SK-N-MC (cell line): ENCODE data around the gene ATF6B.

ENCODE experiments used
- EZH2 ChIP-seq: fragments of 200-600 bp; sonication (generic); IDR thresholded peaks from one replicate; pipeline ENCODE4 v1.6.1; 2017; ENCODE audit warnings: antibody characterized with exemption
- FOXP2 ChIP-seq: optimal IDR thresholded peaks from 2 replicates; pipeline ENCODE3; 2011; ENCODE audit warnings: mild to moderate bottlenecking, moderate library complexity; ENCODE audit not compliant: insufficient read depth; ENCODE audit errors: extremely low read length, control extremely low read depth
- POLR2AphosphoS5 ChIP-seq: IDR thresholded peaks from 2 replicates; pipeline ENCODE4 v1.6.1; 2012; ENCODE audit warnings: mild to moderate bottlenecking, low read depth, low read length, borderline replicate concordance

- no peak for TF ChIP-seq POLR2AphosphoS5
- TF ChIP-seq EZH2: no peak
- no peak for TF ChIP-seq FOXP2
Observed at GRCh38 chr6:32075781-32076180, 52.3 kb downstream of the ATF6B start.
